Lower leg skin (tissue), 3 donors: ENCODE data around the gene TIGD6.

Experiments
- CTCF ChIP-seq, 3 donors: fragments of 450-650 bp; IDR thresholded peaks; one replicate each; pipeline ENCODE4 v1.5.1; 2016; ENCODE audit warnings: antibody characterized with exemption in 3 of 3, mild to moderate bottlenecking in 3 of 3, moderate library complexity in 2 of 3
- POLR2A ChIP-seq, 2 donors: fragments of 450-650 bp; IDR thresholded peaks; one replicate each; pipeline ENCODE4 v1.6.1; 2016 to 2017; ENCODE audit warnings: antibody characterized with exemption in 2 of 2, mild to moderate bottlenecking in 1 of 2, moderate library complexity in 1 of 2

GRCh38 chr5:149990518-149991376 is 9.7 kb downstream of the TIGD6 start:
- TF ChIP-seq CTCF (IDR thresholded peaks at IDR 0.05) (peak in 1 of 3 donors; percentile 78), POLR2A (IDR thresholded peaks at IDR 0.05) (no peak)
